Neutrophil (primary cell): Measurements from ENCODE around the gene ZNF346.

Source experiments
- H3K27ac ChIP-seq: fragments of 200-600 bp; sonication (generic); 2 replicates; pipeline ENCODE4 v1.5.1; 2016; ENCODE audit warnings: mild to moderate bottlenecking, moderate library complexity
- H3K27me3 ChIP-seq: fragments of 200-600 bp; sonication (generic); 2 replicates; pipeline ENCODE4 v1.6.0; 2016; ENCODE audit warnings: mild to moderate bottlenecking
- H3K36me3 ChIP-seq: fragments of 200-600 bp; sonication (generic); 2 replicates; pipeline ENCODE4 v1.5.1; 2017
- H3K4me1 ChIP-seq, 2 experiments: fragments of 200-600 bp in 1 of 2; sonication (generic) in 1 of 2; 1 replicate in 1 of 2; 2 replicates in 1 of 2; pipeline versions ENCODE4 v1.5.1 to v1.6.1; 2013 to 2016; ENCODE audit warnings: low read depth in 1 of 2, low read length in 1 of 2, mild to moderate bottlenecking in 1 of 2, moderate library complexity in 1 of 2; ENCODE audit not compliant: control insufficient read depth in 1 of 2, insufficient read depth in 1 of 2
- H3K4me3 ChIP-seq, 2 experiments: fragments of 200-600 bp in 1 of 2; sonication (generic) in 1 of 2; 1 replicate in 1 of 2; 2 replicates in 1 of 2; pipeline ENCODE4 v1.5.1; 2013 to 2016; ENCODE audit warnings: low read depth in 1 of 2, low read length in 1 of 2, mild to moderate bottlenecking in 1 of 2, moderate library complexity in 1 of 2
- H3K9me3 ChIP-seq: fragments of 200-600 bp; sonication (generic); 2 replicates; pipeline ENCODE4 v1.5.1; 2016
- TF ChIP-seq, protein P1 (sequence below): fragments of 200-600 bp; sonication (generic); IDR thresholded peaks from 2 replicates; pipeline ENCODE4 v1.5.1; 2016; ENCODE audit warnings: antibody characterized with exemption

ZNF346 gene

GRCh38 chr5:177097016-177097985, 74.8 kb downstream of the ZNF346 start:
- Histone ChIP-seq H3K4me3 (no peak overlapping the region), H3K9me3 (no peaks in the 10 kb centered on the region), H3K27me3 (peaks cover 6% of the 10 kb centered on the region), H3K27ac (no peak overlapping the region), H3K36me3 (no peaks in the 10 kb centered on the region), H3K4me1 (peaks cover 7 to 8% of the 10 kb centered on the region in 2 experiments)
- TF ChIP-seq, protein P1, sequence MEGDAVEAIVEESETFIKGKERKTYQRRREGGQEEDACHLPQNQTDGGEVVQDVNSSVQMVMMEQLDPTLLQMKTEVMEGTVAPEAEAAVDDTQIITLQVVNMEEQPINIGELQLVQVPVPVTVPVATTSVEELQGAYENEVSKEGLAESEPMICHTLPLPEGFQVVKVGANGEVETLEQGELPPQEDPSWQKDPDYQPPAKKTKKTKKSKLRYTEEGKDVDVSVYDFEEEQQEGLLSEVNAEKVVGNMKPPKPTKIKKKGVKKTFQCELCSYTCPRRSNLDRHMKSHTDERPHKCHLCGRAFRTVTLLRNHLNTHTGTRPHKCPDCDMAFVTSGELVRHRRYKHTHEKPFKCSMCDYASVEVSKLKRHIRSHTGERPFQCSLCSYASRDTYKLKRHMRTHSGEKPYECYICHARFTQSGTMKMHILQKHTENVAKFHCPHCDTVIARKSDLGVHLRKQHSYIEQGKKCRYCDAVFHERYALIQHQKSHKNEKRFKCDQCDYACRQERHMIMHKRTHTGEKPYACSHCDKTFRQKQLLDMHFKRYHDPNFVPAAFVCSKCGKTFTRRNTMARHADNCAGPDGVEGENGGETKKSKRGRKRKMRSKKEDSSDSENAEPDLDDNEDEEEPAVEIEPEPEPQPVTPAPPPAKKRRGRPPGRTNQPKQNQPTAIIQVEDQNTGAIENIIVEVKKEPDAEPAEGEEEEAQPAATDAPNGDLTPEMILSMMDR: no peak

- TF ChIP-seq, protein P1: no peak
- H3K4me3 ChIP-seq: no peak overlapping the region
- no peak overlapping the region for H3K27ac ChIP-seq
- no peaks in the 10 kb centered on the region for H3K9me3 ChIP-seq
- H3K27me3 ChIP-seq: peaks cover 6% of the 10 kb centered on the region
- H3K4me1 ChIP-seq: peaks cover 7 to 8% of the 10 kb centered on the region in 2 experiments
- H3K36me3 ChIP-seq: no peaks in the 10 kb centered on the region
Observed at GRCh38 chr5:177098120-177098469, 75.6 kb downstream of the ZNF346 start.

DNA sequence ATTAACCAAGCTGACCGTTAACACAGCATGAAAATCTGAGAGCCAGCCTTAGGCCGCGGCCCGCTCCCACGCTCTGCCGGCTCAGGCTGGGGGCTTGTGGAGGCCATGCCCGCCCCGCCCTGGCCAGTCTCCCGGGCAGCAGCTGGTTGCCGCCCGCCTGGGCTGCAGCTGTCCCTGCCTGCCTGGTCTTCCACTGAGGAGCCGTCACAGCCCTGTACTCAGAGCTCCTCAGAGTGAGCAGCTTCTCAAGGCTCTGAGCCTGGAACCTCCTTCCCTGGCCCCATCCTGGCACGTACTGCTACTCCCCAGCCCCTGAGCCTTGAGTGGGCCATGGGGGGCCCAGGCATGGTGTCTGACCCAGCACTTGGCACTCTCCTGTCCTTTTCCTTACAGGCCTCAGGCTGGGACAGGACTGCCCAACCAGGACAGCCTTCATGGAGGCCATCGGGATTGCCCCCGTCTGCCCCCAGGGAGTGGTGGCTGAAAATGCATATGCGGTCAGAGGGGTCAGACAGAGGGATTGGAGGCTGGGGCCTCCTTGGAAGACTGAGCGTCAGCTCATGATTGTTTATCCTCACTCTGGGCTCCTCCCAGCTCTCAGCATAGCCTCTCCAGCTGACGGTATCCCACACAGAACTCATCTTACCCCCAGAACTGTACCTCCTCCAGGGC, 76.1 kb downstream of the ZNF346 start:
- H3K27ac ChIP-seq: no peak overlapping the region
- H3K4me3 ChIP-seq: no peak overlapping the region
- TF ChIP-seq, protein P1: no peak
- H3K36me3 ChIP-seq: no peaks in the 10 kb centered on the region
- H3K9me3 ChIP-seq: no peaks in the 10 kb centered on the region
- H3K27me3 ChIP-seq: peaks cover 7% of the 10 kb centered on the region
- peaks cover 7 to 8% of the 10 kb centered on the region in 2 experiments for H3K4me1 ChIP-seq

GRCh38 chr5:177099422-177100093, 77.1 kb downstream of the ZNF346 start:
- H3K4me1 ChIP-seq: peaks cover 4% of the 10 kb centered on the region in 2 experiments
- TF ChIP-seq, protein P1: no peak
- H3K9me3 ChIP-seq: no peaks in the 10 kb centered on the region
- peaks cover 16% of the 10 kb centered on the region for H3K27me3 ChIP-seq
- H3K4me3 ChIP-seq: no peak overlapping the region
- H3K27ac ChIP-seq: no peak overlapping the region
- H3K36me3 ChIP-seq: no peaks in the 10 kb centered on the region

GRCh38 chr5:177100714-177101121, 78.2 kb downstream of the ZNF346 start:
- H3K4me1 ChIP-seq: no peaks in the 10 kb centered on the region

More at GRCh38 chr5:177100714-177101121, 78.2 kb downstream of the ZNF346 start:
- TF ChIP-seq, protein P1: no peak
- Histone ChIP-seq H3K4me3 (no peak overlapping the region), H3K27me3 (peaks cover 23% of the 10 kb centered on the region), H3K9me3 (no peaks in the 10 kb centered on the region), H3K27ac (no peak overlapping the region), H3K36me3 (no peaks in the 10 kb centered on the region)
